ENCODE measurements around the gene PDE4D. TPM values are rescaled to one million over a fixed set of nuclear protein-coding genes. Genes with fewer than 3 reads are reported as not detected.

PDE4D gene
- total RNA-seq, 1 experiment from 2014 or later = 2.1 TPM

DNA sequence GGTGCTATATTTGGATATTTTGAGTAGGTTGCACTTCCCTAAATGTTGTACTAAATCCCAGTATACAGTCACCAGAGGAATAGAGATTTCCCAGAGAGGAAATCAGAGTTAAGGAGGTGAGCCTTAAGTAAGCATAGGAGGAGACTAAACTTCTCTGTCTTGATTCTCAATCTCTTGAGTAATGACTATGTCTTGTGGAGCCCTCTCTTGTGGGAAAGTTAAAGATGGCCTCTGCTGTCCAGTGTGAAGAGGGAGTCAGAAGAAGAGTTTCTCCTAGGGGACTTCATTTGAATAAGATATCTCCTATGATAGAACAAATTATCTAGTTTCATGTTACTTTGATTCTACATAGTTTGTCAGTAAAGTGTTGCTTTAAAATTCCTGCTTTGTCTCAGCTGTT is 502.5 kb downstream of the PDE4D start:
- Histone ChIP-seq H3K23me2 (ENCODE audit: insufficient read length, low read depth, low read length, poor library complexity, severe bottlenecking) (no peaks in the 10 kb centered on the region), H2BK12ac (ENCODE audit: insufficient read length, low read depth, low read length) (no peak overlapping the region), H3K14ac (ENCODE audit: insufficient read depth, low read length) (no peak overlapping the region), H3K27me3 (ENCODE audit: insufficient read depth, low read length) (no peaks in the 10 kb centered on the region), H4K8ac (replicated peaks; ENCODE audit: insufficient read length, low read depth, low read length) (no peak overlapping the region), H3K9ac (ENCODE audit: extremely low read depth, insufficient read length, low read length) (no peak overlapping the region), H4K91ac (ENCODE audit: insufficient read length, low read depth, low read length) (no peak overlapping the region), H3K18ac (ENCODE audit: insufficient read length, low read depth, low read length) (no peak overlapping the region), H4K5ac (ENCODE audit: insufficient read length, low read depth, low read length) (no peak overlapping the region), H3K56ac (ENCODE audit: insufficient read length, low read depth, low read length) (no peak overlapping the region), H2BK20ac (ENCODE audit: low read depth, low read length, poor library complexity, severe bottlenecking) (no peak overlapping the region), H2BK15ac (ENCODE audit: low read depth, low read length) (no peak overlapping the region), H3T11ph (ENCODE audit: low read length) (no peak overlapping the region), H3K4me1 (ENCODE audit: insufficient read depth, low read length) (no peaks in the 10 kb centered on the region), H3K4me2 (ENCODE audit: insufficient read depth, insufficient read length, low read length) (no peak overlapping the region), H2AK5ac (ENCODE audit: insufficient read length, low read length) (no peak overlapping the region), H3K4ac (ENCODE audit: low read depth, low read length) (no peak overlapping the region), H3K27ac (ENCODE audit: insufficient read length, low read depth, low read length) (no peak overlapping the region), H3K23ac (ENCODE audit: insufficient read length, low read depth, low read length) (no peak overlapping the region), H2AFZ (ENCODE audit: low read length) (no peak overlapping the region), H3K9me3 (ENCODE audit: control insufficient read depth, low read depth, low read length) (no peaks in the 10 kb centered on the region), H3K79me1 (ENCODE audit: insufficient read depth, low read depth, low read length, poor library complexity, severe bottlenecking) (no peaks in the 10 kb centered on the region), H3K79me2 (ENCODE audit: insufficient read depth, low read length) (no peaks in the 10 kb centered on the region), H2BK5ac (ENCODE audit: insufficient read length, low read length) (no peak overlapping the region), H2BK120ac (ENCODE audit: low read depth, low read length, poor library complexity, severe bottlenecking) (no peak overlapping the region), H4K20me1 (ENCODE audit: control insufficient read depth, insufficient read depth, insufficient read length) (no peaks in the 10 kb centered on the region)
- peaks cover 7 to 11% of the 10 kb centered on the region in 2 experiments for H3K4me1 Mint-ChIP-seq
- H3K4me3 Mint-ChIP-seq = no peak overlapping the region
- no peak overlapping the region for H3K27ac Mint-ChIP-seq
- H3K27me3 Mint-ChIP-seq (ENCODE audit: low read depth) = no peaks in the 10 kb centered on the region
- TF ChIP-seq, protein P1, sequence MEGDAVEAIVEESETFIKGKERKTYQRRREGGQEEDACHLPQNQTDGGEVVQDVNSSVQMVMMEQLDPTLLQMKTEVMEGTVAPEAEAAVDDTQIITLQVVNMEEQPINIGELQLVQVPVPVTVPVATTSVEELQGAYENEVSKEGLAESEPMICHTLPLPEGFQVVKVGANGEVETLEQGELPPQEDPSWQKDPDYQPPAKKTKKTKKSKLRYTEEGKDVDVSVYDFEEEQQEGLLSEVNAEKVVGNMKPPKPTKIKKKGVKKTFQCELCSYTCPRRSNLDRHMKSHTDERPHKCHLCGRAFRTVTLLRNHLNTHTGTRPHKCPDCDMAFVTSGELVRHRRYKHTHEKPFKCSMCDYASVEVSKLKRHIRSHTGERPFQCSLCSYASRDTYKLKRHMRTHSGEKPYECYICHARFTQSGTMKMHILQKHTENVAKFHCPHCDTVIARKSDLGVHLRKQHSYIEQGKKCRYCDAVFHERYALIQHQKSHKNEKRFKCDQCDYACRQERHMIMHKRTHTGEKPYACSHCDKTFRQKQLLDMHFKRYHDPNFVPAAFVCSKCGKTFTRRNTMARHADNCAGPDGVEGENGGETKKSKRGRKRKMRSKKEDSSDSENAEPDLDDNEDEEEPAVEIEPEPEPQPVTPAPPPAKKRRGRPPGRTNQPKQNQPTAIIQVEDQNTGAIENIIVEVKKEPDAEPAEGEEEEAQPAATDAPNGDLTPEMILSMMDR (conservative IDR thresholded peaks at IDR 0.05) = no peak
- H3K36me3 Mint-ChIP-seq (ENCODE audit: insufficient read depth in 1 of 3, low read depth in 3 of 3) = peaks cover 0 to 8% (median 0%) of the 10 kb centered on the region in 3 experiments; a peak in 1 of 7 replicates
- no peak for DNase-seq
- H3K9me3 Mint-ChIP-seq = peaks cover 4 to 8% of the 10 kb centered on the region in 2 experiments; a peak in 3 of 5 replicates
